Stimulated activated naive B cell treated with anti-CD40 and anti-IgM and Interleukin-4, amounts not matched to agents 10 μg/mL and 1 μg/mL and 100 μg/mL, for 72 hours (primary cell): ENCODE results near the gene MYLK2.

Source experiments
- ATAC-seq, 2 donors: fragments of 150-1000 bp; cut with Tn5 transposase; replicated peaks; 2 replicates each; pipeline ENCODE4 v1.10.0; 2021; ENCODE audit warnings: moderate library complexity in 1 of 2
- DNase-seq: peaks from one replicate; pipeline ENCODE4 v3.0.0; 2021
- H3K27ac Mint-ChIP-seq: one replicate; pipeline ENCODE4 v1.8.0; 2022; ENCODE audit warnings: mild to moderate bottlenecking, mixed read lengths
- H3K27me3 Mint-ChIP-seq, 2 donors: one replicate each; pipeline ENCODE4 v1.8.0; 2022; ENCODE audit warnings: mixed read lengths in 2 of 2
- H3K36me3 Mint-ChIP-seq, 2 donors: one replicate each; pipeline ENCODE4 v1.8.0; 2022; ENCODE audit warnings: mixed read lengths in 2 of 2, mild to moderate bottlenecking in 1 of 2
- H3K4me1 Mint-ChIP-seq, 2 donors: one replicate each; pipeline ENCODE4 v1.8.0; 2022; ENCODE audit warnings: mixed read lengths in 2 of 2, mild to moderate bottlenecking in 1 of 2
- H3K4me3 Mint-ChIP-seq, 2 donors: one replicate each; pipeline ENCODE4 v1.8.0; 2022; ENCODE audit warnings: mild to moderate bottlenecking in 2 of 2, mixed read lengths in 2 of 2, moderate library complexity in 1 of 2
- H3K9me3 Mint-ChIP-seq, 2 donors: one replicate each; pipeline ENCODE4 v1.8.0; 2022; ENCODE audit warnings: mixed read lengths in 2 of 2, mild to moderate bottlenecking in 1 of 2

Gene MYLK2

DNA sequence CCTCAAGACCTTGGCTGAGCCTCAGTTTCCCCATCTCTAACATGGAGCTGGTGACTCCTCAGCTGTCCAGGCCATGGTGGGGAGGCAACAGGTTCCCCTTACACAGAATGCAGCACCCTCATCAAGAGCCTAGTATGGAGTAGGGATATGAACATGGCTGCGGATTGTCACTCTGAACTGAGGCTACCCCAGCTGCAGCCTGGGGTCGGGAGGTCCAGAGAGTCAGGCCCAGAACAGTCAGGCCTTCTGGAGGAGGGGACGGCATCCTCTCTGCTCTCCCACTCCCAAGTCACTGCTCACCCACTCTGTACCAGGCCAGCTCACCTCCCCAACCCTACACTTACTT lies 27.6 kb downstream of the MYLK2 start:
- H3K4me1 Mint-ChIP-seq: peaks cover 5 to 7% of the 10 kb centered on the region in 2 donors
- ATAC-seq (no peak), DNase-seq (no peak)
- no peaks in the 10 kb centered on the region for H3K9me3 Mint-ChIP-seq
- no peaks in the 10 kb centered on the region for H3K36me3 Mint-ChIP-seq
- no peak overlapping the region for H3K4me3 Mint-ChIP-seq
- no peak overlapping the region for H3K27ac Mint-ChIP-seq
- H3K27me3 Mint-ChIP-seq: peaks cover 17 to 36% of the 10 kb centered on the region in 2 donors

DNA sequence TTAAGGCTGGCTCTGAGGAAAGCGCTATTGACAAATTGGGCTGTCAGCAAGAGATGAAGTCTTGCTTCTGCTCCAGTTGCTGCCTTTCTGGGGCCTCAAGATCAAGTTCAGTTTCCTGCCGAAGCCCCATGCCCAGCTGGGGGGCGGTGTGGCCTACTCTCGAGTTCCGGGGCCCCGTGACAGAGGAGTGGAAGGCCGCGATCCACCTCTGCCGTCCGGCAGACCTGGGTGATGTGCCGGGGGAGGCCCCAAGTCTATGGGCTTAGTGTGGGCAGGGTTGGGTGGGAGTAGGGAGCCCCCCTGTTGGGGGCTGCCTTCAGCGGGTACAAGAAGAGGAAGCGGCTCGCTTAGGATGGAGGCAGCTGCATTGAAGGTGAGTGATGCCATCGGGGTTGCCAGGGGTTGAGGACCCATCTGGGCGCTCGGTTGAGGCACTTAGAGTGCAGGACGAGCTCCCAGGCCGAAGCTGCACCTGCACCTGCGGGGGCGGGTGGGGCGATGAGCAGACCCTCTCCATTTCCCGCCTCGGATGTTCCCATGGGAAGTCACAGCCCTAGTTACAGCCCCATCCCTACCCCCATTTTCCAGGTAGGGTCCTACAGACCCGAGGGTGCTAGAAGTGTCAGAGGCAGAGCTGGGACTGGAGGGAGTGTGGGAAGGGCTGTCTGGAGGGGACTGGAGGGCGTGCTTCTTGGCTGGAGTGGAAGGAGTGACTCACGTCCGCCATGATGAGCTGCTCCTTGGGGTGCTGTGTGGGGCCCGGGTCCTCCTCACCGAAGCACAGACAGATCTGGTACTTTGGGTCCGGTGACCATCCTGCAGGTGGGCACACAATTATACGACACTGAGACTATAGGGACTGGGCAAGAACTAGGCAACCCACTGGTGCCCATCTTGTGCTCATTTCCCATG lies 29.2 kb downstream of the MYLK2 start:
- H3K27me3 Mint-ChIP-seq: peaks cover 17 to 38% of the 10 kb centered on the region in 2 donors
- H3K27ac Mint-ChIP-seq: no peak overlapping the region
- H3K36me3 Mint-ChIP-seq: no peaks in the 10 kb centered on the region
- ATAC-seq (no peak), DNase-seq (no peak)
- H3K9me3 Mint-ChIP-seq: no peaks in the 10 kb centered on the region
- H3K4me1 Mint-ChIP-seq: peaks cover 0 to under 1% of the 10 kb centered on the region in 2 donors
- H3K4me3 Mint-ChIP-seq: no peak overlapping the region

DNA sequence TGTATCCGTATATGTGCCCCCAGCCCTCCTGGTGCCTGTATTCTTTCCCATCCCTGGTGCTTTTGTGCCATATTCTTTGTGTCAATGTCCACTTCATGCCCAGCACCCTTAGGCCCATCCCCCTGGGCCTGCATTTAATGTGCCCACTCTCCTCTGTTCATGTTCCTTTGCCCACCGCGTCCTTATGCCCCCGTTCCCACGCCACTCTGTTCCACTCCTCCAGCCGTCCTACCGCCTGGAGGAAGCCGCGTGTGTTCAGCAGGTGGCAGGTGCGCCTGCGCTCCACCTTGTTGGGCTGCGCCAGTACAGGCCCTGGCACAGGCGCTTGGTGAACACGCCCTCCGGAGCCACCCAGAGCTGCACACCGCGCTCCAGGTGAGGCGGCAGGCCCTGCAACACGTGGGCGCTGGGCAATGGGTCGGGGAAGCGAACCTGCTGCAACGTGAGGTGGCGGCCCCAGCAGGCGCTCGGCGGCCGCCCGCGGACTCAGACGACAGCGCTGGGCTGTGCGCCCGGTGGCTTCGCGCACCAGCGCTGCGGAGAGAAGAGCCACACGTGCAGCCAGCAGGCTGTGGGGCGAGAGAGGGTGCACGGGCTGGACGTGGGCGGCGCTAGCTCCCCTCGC lies 30.3 kb downstream of the MYLK2 start:
- ATAC-seq: no peak

DNA sequence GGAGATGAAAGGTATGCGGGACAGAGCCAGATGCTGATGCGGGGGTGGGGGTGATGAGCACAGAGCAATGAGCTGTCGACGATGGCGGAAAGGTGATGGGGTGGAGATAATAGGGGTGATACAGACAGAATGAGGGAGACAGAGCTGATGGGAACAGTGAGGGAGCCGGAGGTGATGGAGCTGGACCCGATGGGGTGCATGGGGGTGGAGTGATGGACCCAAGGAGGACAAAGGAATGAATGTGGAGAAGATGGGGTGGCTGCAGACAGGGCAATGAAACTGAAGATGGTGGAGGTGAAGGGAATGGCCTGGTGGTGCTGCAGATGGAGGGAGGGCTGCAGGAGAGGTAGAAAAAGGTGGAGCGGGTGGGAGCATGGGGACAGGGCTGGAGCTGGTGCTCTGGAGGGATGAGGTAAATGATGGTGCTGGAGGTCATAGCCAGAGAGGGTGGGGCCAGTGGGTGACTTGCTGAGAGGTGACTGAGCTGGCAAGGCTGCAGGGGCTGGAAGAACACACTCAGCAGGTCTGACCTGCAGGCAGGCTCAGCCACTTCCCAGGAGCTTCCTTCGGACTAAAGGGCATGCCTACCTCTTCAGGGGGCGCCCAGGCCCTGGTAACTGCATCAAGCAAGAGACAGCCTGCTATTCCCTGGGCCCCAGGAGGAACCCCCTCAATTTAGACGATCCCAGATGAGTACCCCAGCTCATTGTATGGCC lies 32.2 kb downstream of the MYLK2 start:
- Mint-ChIP-seq H3K36me3 (no peaks in the 10 kb centered on the region), H3K27ac (no peak overlapping the region), H3K9me3 (no peaks in the 10 kb centered on the region), H3K27me3 (peaks cover 17 to 38% of the 10 kb centered on the region in 2 donors), H3K4me1 (no peaks in the 10 kb centered on the region), H3K4me3 (no peak overlapping the region)
- ATAC-seq: no peak
- no peak for DNase-seq

More for the DNA sequence above, 30.3 kb downstream of the MYLK2 start:
- Mint-ChIP-seq H3K4me1 (no peaks in the 10 kb centered on the region), H3K27me3 (peaks cover 17 to 38% of the 10 kb centered on the region in 2 donors), H3K27ac (no peak overlapping the region), H3K9me3 (no peaks in the 10 kb centered on the region), H3K36me3 (no peaks in the 10 kb centered on the region), H3K4me3 (no peak overlapping the region)
- DNase-seq: no peak

DNA sequence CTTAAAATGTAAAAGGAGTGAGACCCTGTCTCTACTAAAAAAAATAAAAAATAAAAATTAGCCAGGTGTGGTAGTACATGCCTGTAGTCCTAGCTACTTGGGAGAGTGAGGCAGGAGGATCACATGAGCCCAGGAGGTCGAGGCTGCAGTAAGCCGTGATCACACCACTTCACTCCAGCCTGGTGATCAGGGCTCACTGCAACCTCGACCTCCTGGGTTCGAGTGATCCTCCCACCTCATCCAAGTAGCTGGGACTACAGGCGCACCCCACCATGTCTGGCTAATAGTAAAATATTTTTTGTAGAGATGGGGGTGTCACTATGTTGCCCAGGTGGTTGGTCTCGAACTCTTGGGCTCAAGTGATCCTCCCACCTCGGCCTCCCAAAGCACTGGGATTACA lies 34.3 kb downstream of the MYLK2 start:
- Mint-ChIP-seq H3K4me1 (peaks cover 3 to 5% of the 10 kb centered on the region in 2 donors), H3K9me3 (no peaks in the 10 kb centered on the region), H3K27me3 (peaks cover 17 to 35% of the 10 kb centered on the region in 2 donors), H3K36me3 (no peaks in the 10 kb centered on the region), H3K27ac (no peak overlapping the region), H3K4me3 (no peak overlapping the region)
- ATAC-seq (no peak), DNase-seq (no peak)

DNA sequence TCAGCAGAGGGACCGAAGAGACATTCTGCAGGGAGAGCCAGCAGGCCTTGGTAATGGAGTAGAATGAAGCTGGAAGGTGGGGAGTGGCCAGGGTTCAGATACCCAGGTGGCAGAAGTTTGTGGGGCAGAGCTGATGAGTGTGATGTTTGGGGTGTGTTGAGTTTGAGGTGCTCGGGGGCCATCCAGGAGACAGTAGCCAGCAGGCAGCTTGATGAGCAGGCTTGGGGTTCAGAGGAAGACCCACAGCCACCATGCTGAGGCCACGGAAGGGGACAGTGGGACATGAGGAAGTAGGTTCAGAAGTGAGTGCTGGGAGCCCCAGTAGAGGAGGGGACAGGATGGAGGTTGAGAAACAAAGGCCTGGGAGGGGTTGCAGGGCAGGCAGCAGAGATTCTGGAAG lies 37.4 kb downstream of the MYLK2 start:
- Mint-ChIP-seq H3K36me3 (no peaks in the 10 kb centered on the region), H3K9me3 (no peaks in the 10 kb centered on the region), H3K4me3 (no peak overlapping the region), H3K27me3 (peaks cover 10 to 11% of the 10 kb centered on the region in 2 donors), H3K27ac (no peak overlapping the region), H3K4me1 (peaks cover 15 to 16% of the 10 kb centered on the region in 2 donors)
- DNase-seq (no peak), ATAC-seq (no peak)

DNA sequence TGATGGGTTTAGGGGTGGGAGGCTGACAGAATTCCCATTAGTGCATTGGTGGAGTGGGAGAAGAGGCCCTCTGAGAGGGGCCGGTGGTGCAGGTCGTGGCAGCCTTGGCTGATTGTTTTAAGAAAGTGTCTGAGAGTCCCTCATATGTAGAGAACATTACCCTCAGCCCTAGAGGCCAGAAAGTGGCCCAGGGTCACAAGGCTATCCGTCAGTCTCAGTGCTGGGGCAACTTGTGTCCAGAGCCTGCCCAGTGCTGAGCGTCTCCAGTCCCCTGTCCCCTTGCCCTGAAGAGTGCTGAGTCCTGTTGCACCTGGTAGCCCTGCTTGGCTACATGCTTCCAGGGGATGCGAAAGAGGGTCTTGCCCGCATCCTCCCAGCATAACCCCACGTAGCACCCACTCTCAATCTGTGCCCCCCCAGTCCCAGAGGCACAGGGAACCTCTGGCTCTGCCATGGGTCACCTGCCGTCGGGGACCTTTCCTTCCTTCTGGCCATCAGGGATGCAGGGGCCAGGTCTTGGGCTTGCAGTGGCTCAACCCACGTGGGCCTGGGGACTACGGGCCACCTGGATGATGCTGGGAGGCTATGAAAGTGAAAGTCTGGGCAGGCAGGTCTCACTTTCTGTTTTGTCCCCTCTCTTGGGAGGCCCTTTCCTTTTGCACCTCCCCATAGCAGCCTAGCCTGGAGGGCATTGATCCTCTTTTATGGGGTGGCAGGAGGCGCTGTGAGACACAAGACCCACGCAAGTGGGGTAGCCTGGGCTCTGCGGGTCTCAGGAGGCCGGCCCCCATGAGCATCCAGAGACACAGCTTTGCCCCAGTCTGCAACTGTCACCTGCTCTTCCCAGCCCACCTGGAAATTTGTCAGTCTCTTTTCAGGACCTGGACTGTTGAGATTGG lies 39.0 kb downstream of the MYLK2 start:
- no peaks in the 10 kb centered on the region for H3K36me3 Mint-ChIP-seq
- peak; percentile 77 for ATAC-seq
- peak; percentile 23 for DNase-seq
- H3K4me1 Mint-ChIP-seq: peaks cover 20 to 21% of the 10 kb centered on the region in 2 donors
- H3K9me3 Mint-ChIP-seq: no peaks in the 10 kb centered on the region
- H3K27me3 Mint-ChIP-seq: peaks cover 6 to 11% of the 10 kb centered on the region in 2 donors
- H3K27ac Mint-ChIP-seq: no peak overlapping the region
- no peak overlapping the region for H3K4me3 Mint-ChIP-seq

DNA sequence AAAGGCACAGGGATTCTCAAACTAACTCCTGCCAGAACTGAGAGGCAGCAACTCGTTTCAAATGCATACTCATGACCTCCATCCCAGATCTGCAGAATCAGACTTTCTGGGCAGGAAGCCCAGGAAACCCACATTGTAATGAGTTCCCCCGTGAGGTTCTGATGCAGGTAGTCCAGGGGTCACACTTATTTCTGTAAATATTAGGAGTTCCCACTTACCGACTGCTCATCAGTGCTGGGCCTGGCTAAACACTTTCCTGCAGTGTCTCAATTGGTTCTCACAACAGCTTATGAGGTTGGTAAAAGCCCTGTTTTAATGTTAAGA lies 39.6 kb downstream of the MYLK2 start:
- Mint-ChIP-seq H3K9me3 (no peaks in the 10 kb centered on the region), H3K4me3 (no peak overlapping the region), H3K27me3 (peaks cover 6 to 11% of the 10 kb centered on the region in 2 donors), H3K27ac (no peak overlapping the region), H3K4me1 (peaks cover 24 to 25% of the 10 kb centered on the region in 2 donors), H3K36me3 (no peaks in the 10 kb centered on the region)
- DNase-seq (no peak), ATAC-seq (no peak)

DNA sequence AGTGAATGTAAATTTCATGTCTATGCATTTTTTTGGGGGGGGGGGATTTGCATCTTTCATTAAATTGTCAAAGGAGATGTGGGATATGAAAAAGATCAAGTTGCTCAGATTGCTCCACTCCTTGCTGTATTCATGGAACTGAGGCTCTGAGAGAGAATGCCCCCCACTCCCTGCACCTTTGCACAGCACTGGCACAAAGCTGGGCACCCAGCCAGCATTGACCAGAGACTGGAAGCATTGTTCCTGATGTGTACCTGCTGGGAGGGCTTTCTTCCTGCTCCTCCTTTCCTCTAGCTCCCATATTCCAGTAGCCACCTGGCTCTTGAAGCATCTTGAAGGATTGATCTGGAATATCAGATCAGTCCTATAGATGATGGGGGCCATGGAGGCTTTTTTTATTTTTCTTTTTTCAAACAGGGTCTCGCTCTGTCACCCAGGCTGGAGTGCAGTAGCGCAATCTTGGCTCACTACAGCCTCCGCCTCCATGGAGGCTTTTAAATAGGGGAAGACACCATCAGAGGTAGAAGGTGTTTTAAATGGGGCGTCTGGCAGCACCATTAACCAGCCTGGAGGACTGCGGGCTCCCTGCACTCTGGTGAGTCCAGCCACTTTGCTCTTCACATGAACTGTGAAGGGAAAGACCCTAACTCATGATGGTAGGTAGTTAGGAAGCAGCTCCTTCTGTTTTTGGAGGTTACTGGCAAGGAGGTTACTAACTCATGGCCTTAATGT lies 40.3 kb downstream of the MYLK2 start:
- H3K27me3 Mint-ChIP-seq: peaks cover 6 to 11% of the 10 kb centered on the region in 2 donors
- DNase-seq (no peak), ATAC-seq (no peak)
- H3K27ac Mint-ChIP-seq: no peak overlapping the region
- peaks cover 26 to 28% of the 10 kb centered on the region in 2 donors for H3K4me1 Mint-ChIP-seq
- no peaks in the 10 kb centered on the region for H3K9me3 Mint-ChIP-seq
- H3K4me3 Mint-ChIP-seq: no peak overlapping the region
- H3K36me3 Mint-ChIP-seq: no peaks in the 10 kb centered on the region

DNA sequence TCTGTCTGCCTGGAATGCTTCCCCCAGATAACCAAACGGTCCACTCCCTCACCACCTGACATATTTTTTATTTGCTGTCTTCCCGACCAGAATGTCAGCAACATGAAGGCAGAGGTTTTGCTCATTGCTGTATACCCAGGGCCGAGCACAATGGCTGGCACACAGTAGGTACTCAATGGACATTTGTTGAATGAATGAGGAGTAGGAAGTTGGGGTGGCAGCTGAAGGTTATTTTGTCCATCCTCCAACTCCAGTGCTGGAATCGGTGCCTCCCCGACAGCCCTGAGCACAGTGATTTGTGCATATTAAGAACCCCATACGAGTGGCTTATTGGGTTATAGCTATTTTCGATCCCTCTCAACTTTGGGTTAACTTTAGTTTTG lies 40.8 kb downstream of the MYLK2 start:
- Mint-ChIP-seq H3K4me3 (no peak overlapping the region), H3K4me1 (peaks cover 26 to 28% of the 10 kb centered on the region in 2 donors), H3K9me3 (no peaks in the 10 kb centered on the region), H3K27ac (no peak overlapping the region), H3K27me3 (peaks cover 6 to 11% of the 10 kb centered on the region in 2 donors), H3K36me3 (no peaks in the 10 kb centered on the region)
- ATAC-seq (no peak), DNase-seq (no peak)

DNA sequence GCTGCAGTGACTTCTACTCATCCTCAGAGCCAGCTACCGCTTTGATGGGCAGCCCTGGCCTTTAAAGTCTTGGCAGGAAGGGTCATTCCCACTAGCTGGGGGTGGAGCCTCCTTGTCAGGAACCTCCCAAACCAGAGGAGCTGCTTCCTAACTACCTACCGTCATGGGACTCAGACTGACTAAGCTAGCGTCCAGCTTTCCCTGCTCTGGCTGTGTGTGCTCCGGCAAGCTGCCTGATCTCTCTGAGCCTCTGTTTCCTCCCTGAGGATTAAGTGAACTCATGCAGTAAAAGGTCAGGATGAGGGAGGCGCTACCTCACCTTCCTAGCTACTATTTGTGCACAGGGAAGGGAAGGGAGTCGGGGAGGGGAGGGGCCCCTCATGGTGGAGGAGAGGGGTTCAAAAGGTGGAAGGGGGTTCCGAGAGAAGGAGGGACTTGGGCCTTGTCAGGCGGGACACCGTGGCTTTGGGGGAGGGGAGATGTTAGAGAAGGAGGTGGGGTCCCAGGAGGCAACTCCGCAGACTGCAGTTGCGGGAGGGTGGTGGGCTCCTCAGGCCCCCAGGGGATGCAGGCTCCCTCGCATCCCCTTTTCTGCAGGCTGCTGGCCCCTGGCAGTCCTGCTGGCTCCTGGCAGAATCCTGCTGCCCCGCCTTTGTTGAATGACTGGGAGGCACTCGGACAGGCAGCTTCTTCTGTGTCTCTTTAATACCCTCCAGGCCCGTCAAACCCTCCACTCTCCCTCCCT lies 41.4 kb downstream of the MYLK2 start:
- Mint-ChIP-seq H3K9me3 (no peaks in the 10 kb centered on the region), H3K4me1 (peaks cover 26 to 28% of the 10 kb centered on the region in 2 donors), H3K4me3 (peak overlapping the region; percentile 59 to 82), H3K27ac (no peak overlapping the region), H3K27me3 (peaks cover 6 to 11% of the 10 kb centered on the region in 2 donors), H3K36me3 (no peaks in the 10 kb centered on the region)
- ATAC-seq (no peak), DNase-seq (no peak)

DNA sequence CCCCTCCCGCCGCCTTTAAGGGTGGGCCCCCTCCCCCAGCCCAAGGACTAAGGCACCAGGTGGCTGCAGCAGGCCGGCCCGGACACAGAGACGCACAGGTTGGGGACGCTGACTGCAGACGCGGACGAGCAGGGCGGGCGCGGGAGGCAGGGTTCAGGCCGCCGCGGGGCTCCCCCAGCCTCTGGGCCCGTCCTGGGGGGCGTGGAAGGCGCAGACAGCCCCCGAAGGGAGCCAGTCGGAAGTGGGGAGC lies 41.9 kb downstream of the MYLK2 start:
- peaks cover 26 to 28% of the 10 kb centered on the region in 2 donors for H3K4me1 Mint-ChIP-seq
- DNase-seq (no peak), ATAC-seq (peak; percentile 44 to 47)
- H3K27ac Mint-ChIP-seq: no peak overlapping the region
- H3K4me3 Mint-ChIP-seq: peak overlapping the region; percentile 59 to 82
- no peaks in the 10 kb centered on the region for H3K9me3 Mint-ChIP-seq
- H3K27me3 Mint-ChIP-seq: peaks cover 6 to 11% of the 10 kb centered on the region in 2 donors
- no peaks in the 10 kb centered on the region for H3K36me3 Mint-ChIP-seq
